PFSK-1 (cell line): Measurements from ENCODE around the gene DNAJB13.

Experiments used
- POLR2AphosphoS5 ChIP-seq: IDR thresholded peaks from 2 replicates; pipeline ENCODE4 v1.6.1; 2012; ENCODE audit warnings: low read depth, mild to moderate bottlenecking, control low read depth, low read length, moderate library complexity
- TAF1 ChIP-seq: IDR thresholded peaks from 2 replicates; pipeline ENCODE4 v1.6.1; 2012; ENCODE audit warnings: low read length, control low read depth, borderline replicate concordance; ENCODE audit not compliant: insufficient read depth

- TF ChIP-seq POLR2AphosphoS5, result no peak
- no peak for TF ChIP-seq TAF1
Observed at GRCh38 chr11:73963861-73964260, 13.0 kb downstream of the DNAJB13 start.
